GM21723 (cell line): Measurements from ENCODE around the gene TOM1L2.
"Not testable (repeated sequence)": the region's sequence is repeated elsewhere in the genome, so short reads cannot be mapped to it uniquely, and the experiment has no call there.

Source experiments
- ATAC-seq: cut with Tn5 transposase; IDR thresholded peaks from one replicate; pipeline ENCODE4 v1.9.1; 2021; ENCODE audit warnings: mild to moderate bottlenecking, moderate library complexity; ENCODE audit not compliant: unreplicated experiment

The TOM1L2 gene

DNA sequence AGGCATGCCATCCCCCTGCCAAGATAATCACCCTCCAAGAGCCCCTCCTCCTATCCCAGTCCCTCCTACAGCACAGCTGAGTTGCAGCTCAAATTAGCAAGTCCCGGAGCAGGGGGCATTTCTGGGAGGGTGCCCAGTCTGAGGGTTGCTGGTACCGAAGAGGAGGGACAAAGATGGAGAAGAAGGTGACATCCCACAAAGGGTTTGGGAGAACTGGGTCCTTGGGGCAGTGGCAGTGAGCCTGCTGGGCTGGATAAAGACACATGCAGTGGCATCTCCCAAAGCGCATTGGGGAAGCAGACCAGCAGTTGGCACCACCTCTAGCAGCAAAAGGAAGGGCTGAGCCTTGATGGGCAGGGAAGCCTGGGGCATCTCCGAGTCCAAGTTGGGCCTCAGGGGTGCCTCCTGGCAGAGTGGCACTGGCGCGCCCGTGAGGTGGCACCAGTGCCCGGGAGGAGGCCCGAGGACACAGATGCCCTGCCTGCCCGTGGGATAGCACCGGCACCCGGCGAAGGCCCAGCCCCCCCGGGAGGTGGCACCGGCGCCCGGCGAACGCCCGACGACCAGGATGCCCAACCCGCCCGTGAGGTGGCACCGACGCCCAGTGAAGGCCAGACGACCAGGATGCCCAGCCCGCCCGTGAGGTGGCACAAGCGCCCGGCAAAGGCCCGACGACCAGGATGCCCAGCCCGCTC lies 622 bp downstream of the TOM1L2 start:
- no peak for ATAC-seq

DNA sequence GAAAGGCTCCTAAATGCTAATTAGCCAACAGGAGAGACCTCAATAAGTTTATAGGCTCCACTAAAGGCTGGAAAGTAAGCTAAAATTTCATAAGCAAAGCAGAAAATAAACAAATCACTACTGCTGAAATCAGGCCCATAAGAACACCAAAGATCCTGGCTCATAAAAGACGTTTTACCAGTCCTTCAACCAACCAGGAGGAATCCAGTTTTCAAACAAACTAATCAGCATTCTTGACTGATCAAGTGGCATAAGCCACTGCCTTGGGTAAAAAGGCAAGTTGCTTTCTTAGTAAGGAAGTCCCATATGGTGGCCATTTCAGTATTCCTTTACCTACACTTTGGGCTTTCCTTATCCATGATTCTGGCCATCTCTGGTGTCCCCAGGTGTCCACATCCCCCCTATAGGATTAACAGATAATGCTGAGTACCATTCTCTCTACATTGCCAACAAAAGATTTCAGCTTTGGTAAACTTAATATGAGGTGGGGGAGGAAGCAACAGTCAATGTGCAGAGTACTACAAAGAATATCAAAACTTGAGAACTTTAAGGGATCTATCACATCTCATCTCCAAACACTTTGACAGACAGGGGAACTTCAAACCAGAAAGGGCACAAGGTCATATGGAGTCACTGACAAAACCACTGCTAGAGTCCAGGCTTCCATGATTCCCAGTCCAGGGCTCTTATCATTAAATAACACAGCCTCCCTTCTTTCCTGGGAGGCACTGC lies 1.3 kb downstream of the TOM1L2 start:
- no peak for ATAC-seq

DNA sequence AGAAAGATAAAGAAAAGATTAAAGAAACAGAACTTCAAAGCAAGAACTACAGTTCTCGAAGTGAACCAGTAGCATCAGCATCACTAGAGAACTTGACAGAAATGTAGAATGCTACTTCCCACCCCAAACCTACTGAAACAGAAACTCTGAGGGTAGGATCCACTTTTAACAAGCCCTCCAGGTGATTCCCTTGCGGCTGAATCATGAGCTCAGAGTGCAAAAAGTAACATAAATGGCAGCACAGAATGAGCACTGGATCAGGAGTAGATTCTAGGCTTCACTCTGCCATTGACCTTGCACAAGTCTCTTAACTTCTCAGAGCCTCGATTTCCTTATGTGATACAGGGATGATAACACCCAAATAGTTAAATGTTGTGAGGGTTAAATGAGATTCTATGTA lies 5.8 kb downstream of the TOM1L2 start:
- ATAC-seq: no peak

DNA sequence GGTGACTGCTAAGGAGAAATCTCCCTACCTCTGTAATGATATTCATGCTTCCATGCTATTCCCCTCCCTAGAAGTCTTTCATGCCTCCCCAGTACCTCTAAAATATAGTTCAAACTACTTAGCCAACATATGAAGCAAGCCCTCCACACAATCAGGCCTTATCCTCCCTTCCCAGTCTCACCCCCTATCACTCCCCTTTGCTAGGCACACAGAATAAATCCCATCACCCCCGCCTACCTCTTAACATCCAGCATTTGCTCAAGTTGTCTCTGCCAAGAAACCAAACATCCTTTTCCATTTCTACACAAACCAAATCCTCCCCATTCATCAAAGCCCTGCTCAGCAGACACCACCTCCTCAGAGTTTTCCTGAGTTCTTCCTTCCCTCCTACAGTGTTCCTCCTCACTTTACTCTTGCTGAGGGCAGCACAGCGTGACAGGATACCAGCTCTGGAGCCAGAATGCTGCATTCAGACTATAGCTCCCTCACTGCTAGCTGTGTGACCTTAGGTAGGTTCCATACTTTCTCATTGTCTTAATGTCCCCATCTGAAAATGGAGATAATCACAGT lies 7.0 kb downstream of the TOM1L2 start:
- ATAC-seq: no peak

DNA sequence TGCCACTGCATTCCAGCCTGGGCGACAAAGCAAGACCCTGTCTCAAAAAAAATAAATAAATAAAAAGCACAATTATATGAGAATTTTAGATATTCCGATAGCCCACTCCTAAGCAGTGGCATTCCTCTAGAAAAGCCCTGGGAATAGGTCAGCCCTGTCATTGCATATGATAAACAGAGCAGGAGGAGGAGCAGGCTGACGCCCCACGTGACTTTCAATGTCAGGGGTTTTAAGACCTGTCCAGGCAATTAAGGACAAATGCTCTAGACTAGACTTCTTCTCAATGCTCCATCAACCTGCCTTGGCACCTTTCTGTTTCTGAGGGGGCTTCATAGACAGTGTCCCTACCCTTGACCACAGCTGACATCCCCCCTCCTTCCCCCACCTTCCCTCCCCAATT lies 7.5 kb downstream of the TOM1L2 start:
- ATAC-seq: no peak

DNA sequence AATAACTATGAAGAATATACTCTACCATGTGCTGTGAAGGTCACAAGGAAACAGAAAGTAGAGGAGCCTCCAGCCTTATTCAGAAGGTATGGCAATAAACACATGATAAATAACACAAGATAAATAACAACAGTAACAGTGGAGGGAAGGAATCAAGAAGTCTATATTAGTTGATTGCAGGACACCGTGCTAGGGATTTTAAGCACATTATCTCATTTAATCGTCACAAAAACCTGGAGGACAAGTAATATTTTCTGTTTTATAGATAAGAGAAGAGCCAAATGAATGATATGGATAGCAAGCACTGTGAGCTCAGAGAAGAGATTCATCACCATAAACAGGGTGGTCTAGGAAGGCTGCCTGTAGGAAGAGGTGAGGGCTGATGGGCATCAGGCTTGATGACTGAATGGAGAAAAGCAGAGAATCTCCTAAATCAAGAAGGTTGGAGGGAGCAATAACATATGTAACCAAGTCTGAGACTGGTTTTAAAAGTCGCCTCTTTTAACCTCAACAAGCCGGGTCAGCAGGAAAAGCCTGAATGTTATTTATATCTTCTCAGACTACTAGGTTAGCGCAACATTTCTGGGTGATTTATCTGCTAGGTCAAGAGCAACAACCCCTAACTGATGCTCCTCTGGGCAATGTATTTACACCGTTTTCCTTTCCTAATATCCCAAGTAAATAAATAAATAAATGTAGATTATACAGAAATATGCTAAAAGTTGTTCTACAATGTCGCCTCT lies 8.3 kb downstream of the TOM1L2 start:
- no peak for ATAC-seq

DNA sequence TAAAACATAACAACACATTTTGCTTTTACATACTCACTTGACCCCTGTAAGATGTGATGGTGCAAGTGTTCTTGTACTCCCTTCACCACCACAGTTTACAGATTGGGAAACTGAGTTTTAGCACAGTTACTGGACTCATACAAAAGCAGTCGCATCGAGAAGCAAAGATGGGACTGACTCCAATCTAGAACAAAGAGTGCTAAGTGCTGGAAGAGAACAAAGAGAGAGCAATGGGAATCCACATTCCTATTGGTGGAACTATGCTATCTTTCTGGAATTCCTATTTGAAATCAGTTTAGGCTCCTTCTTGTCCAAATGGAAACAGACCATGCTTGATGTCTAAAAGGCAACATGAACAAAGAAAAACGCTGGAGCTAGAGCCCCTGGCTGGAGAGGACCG lies 9.1 kb downstream of the TOM1L2 start:
- no peak for ATAC-seq

DNA sequence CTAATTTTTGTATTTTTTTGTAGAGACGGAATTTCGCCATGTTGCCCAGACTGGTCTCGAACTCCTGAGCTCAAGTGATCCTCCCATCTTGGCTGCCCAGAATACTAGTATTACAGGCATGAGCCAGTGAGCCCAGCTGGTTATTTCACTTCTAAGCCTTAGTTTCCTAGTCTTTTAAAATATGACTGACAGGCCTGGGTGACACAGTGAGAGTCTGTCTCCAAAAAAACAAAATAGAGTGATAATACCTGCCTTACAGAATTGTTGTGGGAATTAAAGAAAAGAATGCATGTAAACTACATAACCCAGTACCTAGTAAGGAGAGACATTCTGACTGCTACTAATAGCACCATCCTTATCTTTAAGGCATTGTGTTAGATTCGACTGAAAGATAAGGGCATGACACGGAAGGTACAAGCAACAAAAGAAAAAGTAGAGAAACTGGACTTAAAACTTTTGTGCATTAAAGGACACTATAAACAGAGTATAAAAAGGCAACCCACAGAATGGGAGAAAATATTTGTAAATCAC lies 11.6 kb downstream of the TOM1L2 start:
- no peak for ATAC-seq

DNA sequence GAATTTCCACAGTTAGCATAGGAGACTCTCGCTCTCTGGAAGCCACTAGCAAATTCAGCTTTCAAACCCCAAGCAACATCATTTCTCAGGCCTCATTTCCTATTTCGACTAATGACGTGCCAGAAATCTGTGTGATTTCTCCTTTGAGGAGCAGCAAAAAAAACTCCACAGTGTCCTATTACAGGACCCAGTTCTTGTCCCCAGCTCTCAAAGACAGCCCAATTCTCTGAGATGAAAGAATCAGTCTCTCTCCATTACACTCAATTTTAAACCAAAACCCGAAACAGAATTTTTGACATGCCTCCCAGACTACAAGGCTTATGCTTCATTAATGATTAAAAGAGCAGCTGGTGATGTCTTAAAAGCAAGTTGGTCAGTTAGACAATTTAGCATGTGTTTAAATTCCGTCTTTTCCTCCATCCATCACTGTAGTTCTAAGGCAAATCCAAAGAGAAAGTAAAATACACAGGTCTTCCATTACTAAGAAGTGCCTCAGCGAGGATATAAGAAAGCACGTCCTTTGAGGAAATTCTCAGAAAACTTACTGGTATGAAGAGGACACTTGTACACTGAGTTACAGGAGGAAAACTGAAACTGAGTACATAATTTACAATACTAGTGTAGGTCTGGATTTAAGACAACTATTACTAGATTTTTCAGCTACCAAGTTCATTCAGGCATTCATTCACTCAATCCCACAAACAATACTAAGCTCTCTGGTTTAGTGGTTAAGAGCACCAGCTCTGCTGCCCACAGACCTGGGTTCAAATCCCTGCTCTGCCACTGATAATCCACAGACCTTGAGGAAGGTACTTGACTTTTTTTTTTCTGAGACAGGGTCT lies 12.5 kb downstream of the TOM1L2 start:
- no peak for ATAC-seq

DNA sequence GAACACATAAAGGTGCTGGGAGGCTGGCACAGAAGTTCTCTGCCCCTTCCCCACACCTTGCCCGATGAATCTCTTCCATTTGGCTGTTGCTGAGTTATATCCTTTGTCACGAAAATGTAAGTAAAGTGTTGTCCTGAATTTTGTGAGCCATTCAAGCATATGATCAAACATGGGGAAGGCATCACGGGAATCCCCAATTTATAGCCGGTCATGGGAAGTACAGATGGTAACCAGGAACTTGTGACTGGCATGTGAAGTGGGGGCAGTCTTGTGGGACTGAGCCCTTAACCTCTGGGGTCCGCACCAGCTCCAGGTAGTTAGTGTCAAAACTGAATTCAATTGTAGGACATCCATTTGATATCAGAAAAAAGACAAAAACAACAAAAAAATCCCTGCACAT lies 13.2 kb downstream of the TOM1L2 start:
- no peak for ATAC-seq

DNA sequence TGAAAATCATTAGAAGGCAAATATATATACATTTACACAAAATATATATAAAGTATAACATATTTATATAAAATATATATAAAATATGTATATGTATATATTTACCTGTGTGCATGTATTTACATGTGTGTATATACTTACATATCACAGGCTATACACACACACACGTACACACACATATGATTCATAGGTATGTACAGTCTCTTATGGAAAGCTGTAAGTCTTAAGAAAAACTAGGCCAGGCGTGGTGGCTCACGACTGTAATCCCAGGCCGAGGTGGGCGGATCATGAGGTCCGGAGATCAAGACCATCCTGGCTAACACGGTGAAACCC lies 14.7 kb downstream of the TOM1L2 start:
- no peak for ATAC-seq

DNA sequence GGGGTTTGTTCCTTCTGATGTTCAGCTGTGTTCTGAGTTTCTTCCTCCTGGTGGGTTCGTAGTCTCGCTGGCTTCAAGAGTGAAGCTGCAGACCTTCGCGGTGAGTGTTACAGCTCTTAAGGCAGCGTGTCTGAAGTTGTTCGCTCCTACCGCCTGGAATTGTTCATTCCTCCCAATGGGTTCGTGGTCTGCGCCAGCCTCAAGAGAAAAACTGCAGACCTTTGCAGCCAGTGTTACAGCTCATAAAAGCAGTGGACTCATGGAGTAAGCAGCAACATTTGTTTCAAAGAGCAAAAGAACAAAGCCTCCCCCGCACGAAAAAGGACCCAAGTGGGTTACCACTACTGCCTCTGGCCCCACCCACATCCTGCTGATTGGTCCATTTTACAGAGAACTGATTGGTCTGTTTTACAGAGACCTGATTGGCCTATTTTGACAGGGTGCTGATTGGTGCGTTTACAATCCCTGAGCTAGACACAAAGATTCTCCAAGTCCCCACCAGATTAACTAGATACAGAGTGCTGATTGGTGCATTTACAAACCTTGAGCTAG lies 16.3 kb downstream of the TOM1L2 start:
- not testable (repeated sequence) for ATAC-seq

DNA sequence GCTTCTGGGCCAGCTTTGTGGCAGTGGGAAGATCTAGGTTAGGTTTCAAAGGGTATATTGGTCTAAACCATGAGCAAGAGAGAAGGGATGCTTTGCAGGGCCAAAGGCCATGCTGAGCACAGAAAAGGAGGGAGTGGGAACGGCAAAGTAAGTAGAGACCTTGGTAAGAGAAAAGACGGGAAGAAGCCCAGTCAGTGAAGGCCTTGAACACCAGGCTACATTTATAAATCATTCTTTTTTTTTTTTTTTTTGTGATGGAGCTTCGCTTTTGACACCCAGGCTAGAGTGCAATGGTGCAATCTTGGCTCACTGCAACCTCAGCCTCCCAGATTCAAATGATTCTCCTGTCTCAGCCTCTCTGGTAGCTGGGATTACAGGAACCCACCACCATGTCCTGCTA lies 18.1 kb downstream of the TOM1L2 start:
- no peak for ATAC-seq

DNA sequence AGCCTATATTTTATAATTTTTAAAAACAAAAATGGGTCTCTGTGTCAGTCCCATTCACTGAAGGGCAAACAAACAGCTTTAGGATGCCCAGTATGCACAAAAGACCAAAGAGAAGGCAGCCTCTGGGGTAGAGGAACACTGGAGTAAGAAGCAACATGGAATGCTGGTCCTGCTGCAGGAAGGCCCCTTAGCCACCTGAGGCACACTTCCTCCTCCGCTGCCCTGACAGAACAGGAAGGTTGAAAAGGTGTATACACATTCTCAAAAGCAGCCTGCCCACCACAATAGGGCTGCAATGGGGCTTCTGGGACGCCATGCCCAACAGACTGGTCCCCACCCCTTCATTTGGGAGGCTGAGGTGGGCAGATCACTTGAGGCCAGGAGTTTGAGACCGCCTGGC lies 19.5 kb downstream of the TOM1L2 start:
- no peak for ATAC-seq

DNA sequence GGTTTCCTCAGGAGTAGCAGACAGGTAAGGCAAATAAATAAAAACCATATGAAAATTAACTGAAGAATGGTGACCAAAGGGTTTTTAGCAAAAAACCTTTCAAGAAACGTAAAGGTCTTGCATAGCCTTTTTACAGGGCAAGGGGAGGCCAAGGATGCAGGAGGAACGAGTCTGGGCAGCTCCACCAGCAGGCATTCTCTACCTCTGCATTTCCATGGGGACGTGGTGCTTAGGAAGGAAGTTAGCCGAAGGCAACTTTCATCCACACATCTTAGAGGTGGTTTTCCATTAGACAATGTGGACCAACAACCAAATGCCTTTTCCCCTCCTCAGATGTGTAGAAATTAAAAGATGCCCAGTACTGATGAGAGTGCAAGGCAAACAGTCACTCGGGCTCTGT lies 20.7 kb downstream of the TOM1L2 start:
- no peak for ATAC-seq

DNA sequence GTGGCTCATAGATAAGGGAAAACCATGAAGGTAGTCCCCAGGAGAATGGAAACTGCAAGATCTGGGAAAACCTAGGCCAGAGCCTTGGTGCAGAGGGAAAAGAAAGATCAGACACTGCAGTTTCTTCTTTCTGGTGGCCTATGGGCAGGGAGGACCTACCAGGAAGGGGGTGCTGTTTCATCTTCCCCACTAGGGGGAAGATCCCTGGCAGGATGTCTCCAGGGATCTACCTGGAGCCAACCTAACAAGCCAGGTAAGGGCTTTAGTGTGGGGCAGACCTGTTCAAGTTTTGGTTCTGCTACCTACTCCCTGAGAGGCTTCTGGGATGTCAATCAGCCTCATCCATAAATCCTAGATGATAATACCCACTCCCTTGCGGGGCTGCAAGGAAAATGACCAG lies 21.4 kb downstream of the TOM1L2 start:
- no peak for ATAC-seq

DNA sequence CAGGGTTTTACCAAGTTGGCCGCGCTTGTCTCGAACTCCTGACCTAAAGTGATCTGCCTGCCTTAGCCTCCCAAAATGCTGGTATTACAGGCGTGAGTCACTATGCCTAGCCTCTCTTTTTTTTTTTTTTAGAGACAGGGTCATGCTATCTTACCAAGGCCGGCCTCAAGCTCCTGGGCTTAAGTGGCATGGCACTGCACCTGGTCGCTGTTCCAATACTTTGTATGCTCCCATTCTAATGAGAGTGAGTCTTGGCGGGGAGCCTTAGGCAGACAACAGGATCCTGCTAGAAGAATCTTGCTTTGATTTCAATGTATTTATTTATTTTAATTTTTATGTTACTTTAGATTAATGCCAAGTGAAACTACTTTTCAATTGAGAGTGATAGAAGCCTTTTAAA lies 21.9 kb downstream of the TOM1L2 start:
- no peak for ATAC-seq

DNA sequence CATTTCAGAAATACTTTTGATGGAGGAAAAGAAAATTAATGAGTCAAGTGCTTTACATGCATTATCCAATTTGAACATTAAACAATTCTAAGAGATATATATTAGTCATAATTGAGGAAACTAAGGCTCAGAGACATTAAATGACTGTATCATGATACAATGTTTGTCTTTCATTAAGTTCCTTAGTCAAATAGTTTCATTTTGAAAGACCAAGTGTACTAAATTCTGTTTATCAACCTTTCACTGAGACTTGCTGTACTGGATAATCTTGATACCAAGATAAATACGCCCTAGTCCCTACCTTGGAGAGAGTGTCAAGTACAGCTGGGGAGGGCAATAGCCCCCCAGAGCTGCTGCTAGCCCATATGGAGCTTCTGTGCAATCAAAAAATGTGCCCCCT lies 24.2 kb downstream of the TOM1L2 start:
- no peak for ATAC-seq

DNA sequence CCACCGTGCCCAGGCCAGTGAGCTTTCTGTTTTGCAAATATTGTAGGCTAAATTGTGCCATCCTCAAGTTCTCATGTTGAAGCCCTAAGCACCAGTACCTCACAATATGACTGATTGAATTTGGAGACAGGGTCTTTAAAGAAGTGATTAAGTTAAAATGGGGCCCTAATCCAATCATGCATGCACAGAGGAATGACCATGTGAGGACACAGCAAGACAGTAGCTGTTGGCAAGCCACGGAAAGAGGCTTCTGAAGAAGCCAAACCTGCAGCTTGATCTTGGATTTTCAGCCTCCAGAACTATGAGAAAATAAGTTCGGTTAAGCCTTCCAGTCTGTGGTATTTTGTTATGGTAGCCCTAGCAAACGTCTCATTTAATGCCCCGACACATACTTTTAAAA lies 24.9 kb downstream of the TOM1L2 start:
- no peak for ATAC-seq

DNA sequence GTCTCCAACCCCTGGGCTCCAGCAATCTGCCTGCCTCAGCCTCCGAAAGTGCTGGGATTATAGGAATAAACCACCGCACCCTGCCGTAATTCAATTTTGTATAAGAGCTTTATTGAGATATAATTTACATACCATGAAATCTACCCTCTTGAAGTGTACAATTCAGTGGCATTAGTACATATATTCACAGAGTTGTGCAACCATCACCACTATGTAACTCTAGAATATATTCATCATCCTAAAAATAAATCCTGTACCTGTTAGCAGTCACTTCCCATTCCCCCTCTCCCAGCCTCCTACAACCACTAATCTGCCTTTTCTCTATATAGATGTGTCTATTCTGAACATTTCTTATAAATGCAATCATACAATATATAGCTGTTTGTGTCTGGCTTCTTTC lies 26.1 kb downstream of the TOM1L2 start:
- no peak for ATAC-seq
